Hepatocyte (in vitro differentiated cells): ENCODE data around the gene NOX4.
"Not testable (repeated sequence)": the region's sequence is repeated elsewhere in the genome, so short reads cannot be mapped to it uniquely, and the experiment has no call there.

Experiments
- EZH2 ChIP-seq: fragments of 200-600 bp; sonication (generic); IDR thresholded peaks from 2 replicates; pipeline ENCODE4 v1.6.1; 2016; ENCODE audit warnings: antibody characterized with exemption, mild to moderate bottlenecking, borderline replicate concordance
- TF ChIP-seq, protein P1 (sequence below): fragments of 200-600 bp; sonication (generic); IDR thresholded peaks from 2 replicates; pipeline ENCODE4 v1.5.1; 2016; ENCODE audit warnings: antibody characterized with exemption, mild to moderate bottlenecking; ENCODE audit not compliant: poor library complexity

DNA sequence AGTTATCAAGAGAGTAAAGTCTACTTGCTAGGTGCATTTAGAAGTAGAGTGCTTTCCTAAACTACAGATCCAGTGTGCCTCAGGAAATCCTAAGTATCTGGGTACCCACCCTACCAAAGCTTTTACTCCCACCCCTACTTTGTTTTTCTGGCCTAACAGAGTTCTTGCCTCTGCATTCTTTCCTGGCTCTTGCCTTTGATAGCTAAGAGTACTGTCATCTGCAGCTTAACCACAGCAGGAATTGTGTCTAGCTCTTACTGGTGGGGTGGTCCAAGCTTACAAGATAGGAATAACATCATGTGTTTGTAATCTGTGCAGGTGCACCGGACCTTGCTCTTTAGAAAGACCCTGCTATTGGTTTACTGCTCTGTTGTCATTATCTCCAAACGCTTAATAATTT is 82.7 kb downstream of the NOX4 start:
- TF ChIP-seq, protein P1, sequence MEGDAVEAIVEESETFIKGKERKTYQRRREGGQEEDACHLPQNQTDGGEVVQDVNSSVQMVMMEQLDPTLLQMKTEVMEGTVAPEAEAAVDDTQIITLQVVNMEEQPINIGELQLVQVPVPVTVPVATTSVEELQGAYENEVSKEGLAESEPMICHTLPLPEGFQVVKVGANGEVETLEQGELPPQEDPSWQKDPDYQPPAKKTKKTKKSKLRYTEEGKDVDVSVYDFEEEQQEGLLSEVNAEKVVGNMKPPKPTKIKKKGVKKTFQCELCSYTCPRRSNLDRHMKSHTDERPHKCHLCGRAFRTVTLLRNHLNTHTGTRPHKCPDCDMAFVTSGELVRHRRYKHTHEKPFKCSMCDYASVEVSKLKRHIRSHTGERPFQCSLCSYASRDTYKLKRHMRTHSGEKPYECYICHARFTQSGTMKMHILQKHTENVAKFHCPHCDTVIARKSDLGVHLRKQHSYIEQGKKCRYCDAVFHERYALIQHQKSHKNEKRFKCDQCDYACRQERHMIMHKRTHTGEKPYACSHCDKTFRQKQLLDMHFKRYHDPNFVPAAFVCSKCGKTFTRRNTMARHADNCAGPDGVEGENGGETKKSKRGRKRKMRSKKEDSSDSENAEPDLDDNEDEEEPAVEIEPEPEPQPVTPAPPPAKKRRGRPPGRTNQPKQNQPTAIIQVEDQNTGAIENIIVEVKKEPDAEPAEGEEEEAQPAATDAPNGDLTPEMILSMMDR = not testable (repeated sequence)
- TF ChIP-seq EZH2 = not testable (repeated sequence)
